NCI-H187 treated with DMSO at 0.1 percent for 48 hours (cell line): ENCODE results near the gene PNMA8A.
"Not testable (repeated sequence)": the region's sequence is repeated elsewhere in the genome, so short reads cannot be mapped to it uniquely, and the experiment has no call there.

Source experiments
- DNase-seq: peaks from one replicate; lab custom pipeline; 2025; lab: John Stamatoyannopoulos, UW

Gene PNMA8A

GRCh38 chr19:46466536-46467196 lies 4.7 kb downstream of the PNMA8A start:
- no peak for DNase-seq

DNA sequence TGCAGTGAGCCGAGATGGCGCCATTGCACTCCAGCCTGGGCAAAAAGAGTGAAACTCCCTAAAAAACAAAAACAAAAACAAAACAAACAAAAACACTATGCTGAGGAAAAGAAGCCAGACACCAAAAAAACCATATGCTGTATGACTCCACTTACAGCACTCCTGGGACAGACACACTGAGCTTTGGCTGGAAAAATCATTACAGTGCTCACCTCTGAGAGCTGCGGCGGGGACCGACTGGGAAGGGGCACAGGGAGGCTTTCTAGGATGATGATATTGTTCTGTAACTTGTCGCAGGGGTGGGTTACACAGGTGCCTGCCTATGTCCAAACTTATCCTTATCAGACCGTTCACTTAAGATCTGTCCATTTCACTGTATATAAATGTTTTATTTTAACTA lies 7.8 kb downstream of the PNMA8A start:
- DNase-seq = no peak

- no peak for DNase-seq
Observed at GRCh38 chr19:46461537-46461936, 9.8 kb downstream of the PNMA8A start.

DNA sequence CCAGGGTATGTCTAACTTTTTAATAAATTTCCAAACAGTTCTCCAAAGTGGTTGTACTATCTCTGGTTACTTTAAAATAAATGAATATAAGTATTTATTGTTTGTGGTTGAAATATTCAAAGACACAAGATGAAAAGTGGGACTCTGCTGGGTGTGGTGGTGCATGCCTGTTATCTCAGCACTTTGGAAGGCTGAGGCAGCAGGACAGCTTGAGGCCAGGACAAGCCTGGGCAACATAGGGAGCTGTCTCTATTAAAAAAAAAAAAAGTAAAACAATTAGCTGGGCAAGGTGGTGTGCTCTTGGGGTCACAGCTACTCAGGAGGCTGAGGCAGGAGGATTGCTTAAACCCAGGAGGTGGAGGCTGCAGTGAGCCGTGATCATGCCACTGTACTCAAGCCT lies 10.4 kb downstream of the PNMA8A start:
- no peak for DNase-seq

DNA sequence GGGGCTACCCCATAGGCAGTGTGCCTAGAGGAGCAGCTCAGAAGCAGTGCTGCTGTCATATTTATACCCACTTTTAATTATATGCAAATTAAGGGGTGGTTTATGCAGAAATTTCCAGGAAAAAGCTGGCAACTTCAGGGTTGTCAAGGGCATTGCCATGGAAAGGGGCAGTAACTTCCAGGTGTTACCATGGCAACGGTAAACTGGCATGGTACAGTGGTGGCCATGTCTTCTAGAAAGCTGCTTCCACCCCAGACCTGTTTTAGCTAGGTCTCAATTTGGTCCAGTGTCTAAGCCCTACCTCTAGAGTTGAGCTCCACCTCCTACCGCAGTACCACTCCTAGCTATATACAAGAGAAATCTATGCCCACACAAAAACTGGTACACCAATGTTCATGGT lies 11.3 kb downstream of the PNMA8A start:
- no peak for DNase-seq

- no peak for DNase-seq
Observed at GRCh38 chr19:46456930-46457329, 14.4 kb downstream of the PNMA8A start.

DNA sequence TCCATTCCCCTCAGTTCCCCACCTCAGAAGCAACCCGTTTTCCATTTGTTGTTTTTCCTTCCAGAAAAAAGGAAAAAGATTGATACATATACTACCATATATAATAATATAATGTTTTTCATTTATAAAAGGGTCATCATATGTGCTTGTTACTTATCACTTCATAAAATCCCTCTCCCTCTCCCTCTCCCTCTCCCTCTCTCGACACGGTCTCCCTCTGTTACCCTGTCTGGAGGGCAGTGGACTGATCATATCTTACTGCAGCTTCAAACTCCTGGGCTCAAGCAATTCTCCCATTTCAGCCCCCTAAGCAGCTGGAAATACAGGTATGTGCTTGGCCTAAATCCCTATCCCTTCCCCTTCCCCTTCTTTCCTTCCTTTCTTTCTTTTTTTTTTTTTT lies 17.1 kb downstream of the PNMA8A start:
- DNase-seq = no peak

DNA sequence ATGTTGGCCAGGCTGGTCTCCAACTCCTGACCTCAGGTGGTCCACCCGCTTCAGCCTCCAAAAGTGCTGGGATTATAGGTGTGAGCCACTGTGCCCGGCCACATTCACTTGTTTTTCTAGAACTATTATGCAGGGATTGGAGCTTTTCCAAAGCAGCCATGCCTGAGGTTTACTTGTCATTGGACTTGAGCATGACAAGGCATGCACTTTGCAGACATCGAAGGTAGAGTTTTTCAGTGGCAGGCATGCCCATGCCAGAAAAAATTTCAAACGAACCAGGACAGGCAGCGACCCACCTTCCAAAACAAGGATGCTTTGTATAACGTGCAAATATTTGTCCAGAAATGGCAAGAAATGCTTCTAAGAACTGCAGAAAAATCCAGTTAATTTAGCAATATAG lies 17.7 kb downstream of the PNMA8A start:
- no peak for DNase-seq

DNA sequence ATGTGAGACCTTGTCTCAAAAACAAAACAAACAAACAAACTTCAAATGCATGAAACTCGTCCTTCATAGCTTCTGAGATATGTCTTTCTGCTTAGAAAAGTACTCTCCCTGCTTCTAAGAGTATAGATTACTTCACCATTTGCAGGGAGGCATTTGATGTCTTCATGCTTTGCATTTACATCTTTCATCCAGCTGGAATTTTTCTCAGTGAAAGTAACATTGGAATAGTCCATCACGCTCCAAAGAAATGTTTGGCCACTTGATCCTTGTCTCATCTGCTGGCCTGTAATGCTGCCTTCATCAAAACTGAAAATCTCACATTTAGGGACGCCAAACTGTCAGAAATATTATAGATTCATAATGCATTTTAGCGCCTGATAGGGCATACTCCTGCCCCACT lies 19.2 kb downstream of the PNMA8A start:
- no peak for DNase-seq

GRCh38 chr19:46451352-46451751 lies 20.0 kb downstream of the PNMA8A start:
- no peak for DNase-seq

GRCh38 chr19:46450737-46451136 lies 20.6 kb downstream of the PNMA8A start:
- no peak for DNase-seq

- DNase-seq = no peak
Observed at GRCh38 chr19:46449228-46449627, 22.1 kb downstream of the PNMA8A start.

GRCh38 chr19:46448601-46449000 lies 22.8 kb downstream of the PNMA8A start:
- no peak for DNase-seq

DNA sequence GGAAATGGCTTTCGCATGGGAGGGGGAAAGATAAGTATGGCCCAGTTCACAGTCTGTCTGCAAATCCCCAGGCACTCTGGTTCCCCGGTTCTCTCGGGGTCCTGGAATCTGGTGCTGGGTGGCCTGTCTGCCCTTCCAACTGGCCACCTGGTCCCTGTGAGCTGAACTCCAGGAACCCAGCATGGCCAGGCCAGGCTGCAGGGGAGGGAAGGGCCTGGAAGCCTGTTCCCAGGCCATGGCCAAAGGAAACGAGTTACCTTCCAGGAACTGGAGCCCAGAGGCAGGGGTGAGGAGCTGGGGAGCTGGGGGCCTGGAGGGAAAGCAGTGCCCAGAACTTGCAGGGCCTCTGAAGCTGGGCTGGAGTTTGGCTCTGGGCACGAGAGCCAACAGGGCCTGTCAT lies 23.5 kb downstream of the PNMA8A start:
- DNase-seq = no peak

DNA sequence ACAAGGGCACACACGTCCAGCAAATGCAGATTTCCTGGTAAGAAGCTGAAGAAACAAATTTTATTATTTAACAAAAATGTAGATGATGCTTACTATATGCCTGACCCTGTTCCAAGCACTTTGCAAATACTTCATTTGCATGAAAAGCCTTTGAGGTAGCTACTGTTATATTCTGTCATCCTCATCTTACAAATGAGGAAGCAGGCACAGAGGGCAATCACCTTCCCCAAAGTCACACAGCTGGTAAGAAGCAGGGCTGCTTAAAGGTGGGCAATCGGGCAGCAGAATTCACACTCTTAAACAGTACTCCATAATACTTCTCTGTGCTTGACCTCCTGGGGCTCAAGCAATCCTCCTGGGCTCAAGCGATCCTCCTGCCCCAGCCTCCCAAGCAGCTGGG lies 24.4 kb downstream of the PNMA8A start:
- no peak for DNase-seq

DNA sequence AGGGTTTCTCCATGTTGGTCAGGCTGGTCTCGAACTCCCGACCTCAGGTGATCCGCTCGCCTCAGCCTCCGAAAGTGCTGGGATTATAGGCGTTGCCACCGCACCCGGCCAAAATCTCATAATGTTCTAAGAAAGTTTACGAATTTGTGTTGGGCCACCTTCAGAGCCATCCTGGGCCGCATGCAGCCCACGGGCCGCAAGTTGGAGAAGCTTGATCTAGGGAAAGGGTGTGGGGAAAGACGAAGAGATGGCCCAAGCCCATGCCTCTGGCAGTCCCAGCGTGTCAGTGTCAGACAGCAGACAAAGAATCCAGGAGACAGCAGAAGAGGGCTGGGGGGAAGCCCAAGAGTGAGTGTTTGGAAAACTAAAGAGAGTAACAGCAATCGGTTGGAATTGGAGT lies 25.3 kb downstream of the PNMA8A start:
- no peak for DNase-seq

GRCh38 chr19:46442808-46443450 lies 28.4 kb downstream of the PNMA8A start:
- DNase-seq = no peak

GRCh38 chr19:46441866-46442265 lies 29.5 kb downstream of the PNMA8A start:
- no peak for DNase-seq

GRCh38 chr19:46435689-46436088 lies 35.7 kb downstream of the PNMA8A start:
- not testable (repeated sequence) for DNase-seq

DNA sequence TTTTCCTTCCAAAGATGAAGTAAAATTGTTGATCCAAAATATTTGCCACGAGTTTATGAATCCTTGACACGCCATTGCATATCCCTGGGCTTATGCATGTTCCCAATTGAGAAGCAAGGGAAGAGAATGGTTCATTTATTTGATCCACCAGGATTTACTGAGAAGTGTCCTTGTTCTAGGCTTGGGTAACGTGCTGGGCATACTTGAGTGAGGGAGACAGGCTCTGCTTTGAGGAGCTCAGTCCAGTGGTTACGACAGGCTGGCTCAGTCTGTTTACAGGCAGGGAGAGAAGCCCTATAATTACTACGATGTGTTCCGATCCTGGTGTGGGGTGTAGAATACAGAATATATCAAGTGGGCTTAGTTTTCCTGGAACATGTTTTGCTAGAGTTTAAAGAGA lies 36.4 kb downstream of the PNMA8A start:
- no peak for DNase-seq

DNA sequence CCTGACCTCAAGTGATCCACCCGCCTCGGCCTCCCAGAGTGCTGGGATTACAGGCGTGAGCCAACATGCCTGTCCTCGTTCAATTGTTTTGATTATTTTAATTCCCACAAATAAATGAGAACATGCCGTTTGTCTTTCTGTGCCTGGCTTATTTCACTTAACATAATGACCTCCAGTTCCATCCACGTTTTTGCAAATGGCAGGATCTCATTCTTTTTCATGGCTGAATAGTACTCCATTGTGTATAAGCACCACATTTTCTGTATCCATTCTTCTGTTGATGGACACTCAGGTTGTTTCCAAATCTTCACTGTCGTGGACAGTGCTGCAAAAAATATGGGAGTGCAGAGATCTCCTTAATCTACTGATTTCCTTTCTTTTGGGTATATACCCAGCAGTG lies 37.9 kb downstream of the PNMA8A start:
- DNase-seq = not testable (repeated sequence)

DNA sequence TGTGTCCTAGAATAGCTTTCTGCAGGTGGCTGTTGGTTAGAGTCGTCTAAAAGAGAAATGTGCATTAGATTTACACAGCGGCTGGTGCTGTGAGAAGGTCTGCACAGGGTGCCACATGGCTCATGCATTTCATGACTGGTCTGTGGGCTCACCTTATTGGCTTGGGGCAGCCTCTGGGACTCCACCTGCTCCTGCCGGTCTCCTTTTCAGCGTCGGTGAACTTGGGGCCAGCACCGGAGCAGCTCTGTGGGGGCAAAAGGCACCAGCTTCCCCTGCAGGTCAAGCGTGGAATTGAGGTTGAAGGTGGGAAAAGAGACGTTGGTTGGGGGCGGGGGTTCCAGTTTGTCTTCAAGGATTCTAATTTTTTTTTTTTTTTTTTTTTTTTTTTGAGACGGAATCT lies 39.5 kb downstream of the PNMA8A start:
- DNase-seq = no peak

DNA sequence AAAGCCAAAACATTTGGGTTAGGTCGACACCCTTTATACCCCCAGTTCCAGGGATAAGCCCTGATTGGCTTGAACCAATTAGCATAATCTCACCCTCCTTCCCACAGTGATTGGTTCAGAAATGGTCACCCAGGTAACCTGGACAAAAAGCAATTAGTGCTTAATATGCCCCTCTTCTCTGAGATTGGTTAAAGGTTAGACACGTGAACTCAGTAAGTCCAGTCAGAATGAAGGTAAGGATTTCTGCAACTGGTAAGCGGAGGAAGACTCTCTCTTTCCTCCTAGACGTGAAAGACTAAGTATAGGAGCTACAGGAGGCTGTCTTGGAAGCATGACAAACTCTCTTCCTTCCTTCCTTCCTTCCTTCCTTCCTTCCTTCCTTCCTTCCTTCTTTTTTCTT lies 41.4 kb downstream of the PNMA8A start:
- no peak for DNase-seq
